Fibroblast of mammary gland (primary cell): Measurements from ENCODE around the gene DNAH3.
A peak's percentile ranks its signal among the peaks of the same experiment; 100 is the strongest.

ENCODE experiments used
- DNase-seq: peaks from one replicate; pipeline ENCODE4 v3.0.0-alpha.2; 2010; ENCODE audit warnings: low read depth
- H3K4me3 ChIP-seq: 2 replicates; pipeline ENCODE4 v1.5.1; 2011; ENCODE audit warnings: low read depth, mild to moderate bottlenecking, low read length, moderate library complexity; ENCODE audit not compliant: control insufficient read depth
- CTCF ChIP-seq: conservative IDR thresholded peaks from 2 replicates; pipeline ENCODE4 v1.5.1; 2011; ENCODE audit warnings: low read depth, low read length, inconsistent platforms; ENCODE audit not compliant: control insufficient read depth, insufficient read depth

Gene DNAH3

GRCh38 chr16:21033264-21033663 is 117.4 kb downstream of the DNAH3 start:
- no peak for DNase-seq
- TF ChIP-seq CTCF: no peak
- no peak overlapping the region for H3K4me3 ChIP-seq

GRCh38 chr16:21028728-21029127 is 121.9 kb downstream of the DNAH3 start:
- TF ChIP-seq CTCF: no peak
- H3K4me3 ChIP-seq: no peak overlapping the region
- DNase-seq: peak; percentile 12

GRCh38 chr16:21026846-21027245 is 123.8 kb downstream of the DNAH3 start:
- TF ChIP-seq CTCF: no peak
- DNase-seq: no peak
- H3K4me3 ChIP-seq: no peak overlapping the region

- no peak for TF ChIP-seq CTCF
- no peak for DNase-seq
- H3K4me3 ChIP-seq: no peak overlapping the region
Observed at GRCh38 chr16:21023509-21024202, 127.0 kb downstream of the DNAH3 start.

GRCh38 chr16:21021316-21021715 is 129.3 kb downstream of the DNAH3 start:
- no peak for DNase-seq
- no peak overlapping the region for H3K4me3 ChIP-seq
- no peak for TF ChIP-seq CTCF

- no peak overlapping the region for H3K4me3 ChIP-seq
- no peak for TF ChIP-seq CTCF
- no peak for DNase-seq
Observed at GRCh38 chr16:21009815-21010214, 140.8 kb downstream of the DNAH3 start.

- H3K4me3 ChIP-seq: no peak overlapping the region
- DNase-seq: no peak
- no peak for TF ChIP-seq CTCF
Observed at GRCh38 chr16:21005008-21005407, 145.6 kb downstream of the DNAH3 start.
